GM19455 (cell line): ENCODE measurements around the gene ARHGAP12.
"Not testable (repeated sequence)": the region's sequence is repeated elsewhere in the genome, so short reads cannot be mapped to it uniquely, and the experiment has no call there.

ENCODE experiments used
- ATAC-seq: cut with Tn5 transposase; IDR thresholded peaks from one replicate; pipeline ENCODE4 v1.9.1; 2021; ENCODE audit not compliant: unreplicated experiment

Gene ARHGAP12

DNA sequence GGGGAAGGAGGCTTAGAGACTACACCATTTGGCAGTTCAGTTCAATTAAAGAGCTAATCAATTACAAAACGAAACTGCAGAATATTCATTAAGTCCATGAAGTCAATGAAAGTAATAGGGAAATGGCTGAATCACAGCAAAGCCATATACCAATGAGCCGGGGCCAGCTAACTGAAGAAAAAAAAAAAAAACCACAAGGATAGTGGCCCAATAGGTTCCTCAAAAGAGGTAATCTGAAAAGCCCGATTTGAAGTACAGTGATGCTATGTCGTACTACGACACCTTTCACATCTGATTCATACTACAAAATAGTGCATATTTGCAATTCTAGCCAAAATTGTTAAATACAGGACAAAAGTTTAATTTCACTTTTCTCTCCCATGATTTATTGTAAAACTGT, 2.5 kb downstream of the ARHGAP12 start:
- ATAC-seq, result no peak

DNA sequence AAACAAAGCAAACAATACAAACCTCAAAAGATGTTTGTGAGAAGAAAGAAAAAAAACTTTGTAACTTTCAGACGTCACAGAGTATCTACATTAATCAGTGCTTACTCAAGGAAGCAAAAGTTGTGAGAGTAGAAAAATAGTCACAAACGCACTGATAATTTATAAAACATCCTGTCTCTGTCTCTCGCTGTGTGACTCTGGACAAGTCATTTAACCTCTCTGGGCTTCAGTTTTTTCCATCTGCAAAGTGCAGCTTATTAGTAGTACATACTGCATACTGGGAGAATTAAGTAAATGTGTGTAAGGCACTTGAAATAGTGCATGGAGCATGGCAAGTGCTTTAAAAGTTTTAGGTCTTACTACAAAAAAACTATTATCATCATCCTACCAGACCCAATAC, 3.8 kb downstream of the ARHGAP12 start:
- ATAC-seq, result no peak

DNA sequence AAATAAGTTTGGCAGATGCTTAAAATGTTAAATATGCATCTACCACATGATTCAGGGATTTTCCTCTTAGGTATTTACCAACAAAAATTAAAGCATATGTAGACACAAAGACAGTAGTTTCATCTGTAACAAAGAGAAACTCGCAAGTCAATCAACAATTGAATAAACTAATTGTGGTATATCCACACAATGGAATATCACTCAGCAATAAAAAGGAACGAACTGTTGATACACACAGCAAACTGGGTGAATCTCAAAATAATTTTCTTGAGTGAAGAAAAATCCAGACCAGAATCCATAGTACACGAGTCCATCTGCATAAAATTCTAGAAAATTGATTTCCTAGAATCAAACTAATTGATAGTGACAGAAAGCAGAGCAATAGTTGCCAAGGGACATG, 5.2 kb downstream of the ARHGAP12 start:
- ATAC-seq, result no peak

DNA sequence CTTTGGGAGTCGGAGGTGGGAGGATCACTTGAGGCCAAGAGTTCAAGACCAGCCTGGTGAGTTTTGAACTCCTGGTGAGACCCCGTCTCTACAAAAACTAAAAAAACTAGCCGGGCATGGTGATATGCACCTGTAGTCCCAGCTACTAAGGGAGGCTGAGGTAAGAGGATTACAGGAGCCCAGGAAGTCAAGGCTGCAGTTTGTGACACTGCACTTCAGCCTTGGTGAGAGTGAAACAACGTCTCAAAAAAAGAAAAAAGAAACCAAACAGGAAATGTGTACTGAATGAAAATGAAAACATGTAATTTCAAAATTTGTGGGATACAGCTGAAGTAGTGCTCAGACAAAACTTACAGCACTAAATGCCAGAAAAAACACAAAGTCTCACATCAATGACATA, 7.6 kb downstream of the ARHGAP12 start:
- peak; percentile 74 for ATAC-seq

DNA sequence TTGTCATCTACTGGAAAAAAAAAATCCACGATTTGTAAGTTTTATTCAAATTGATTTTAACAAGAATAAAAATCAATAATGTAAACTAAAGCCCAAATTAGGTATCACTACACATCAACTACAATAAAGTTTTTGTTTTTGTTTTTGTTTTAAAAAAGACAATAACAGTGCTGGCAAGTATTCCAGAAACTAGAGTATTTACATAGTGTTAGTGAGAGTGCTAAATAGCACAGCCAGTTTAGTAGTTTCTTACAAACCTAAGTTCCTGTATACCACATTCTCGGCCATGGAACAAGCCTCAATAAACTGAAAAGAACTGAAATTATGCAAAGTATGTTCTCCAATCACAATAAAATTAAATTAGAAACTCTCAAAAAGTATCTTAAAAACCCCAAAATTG, 8.1 kb downstream of the ARHGAP12 start:
- ATAC-seq, result peak; percentile 47

DNA sequence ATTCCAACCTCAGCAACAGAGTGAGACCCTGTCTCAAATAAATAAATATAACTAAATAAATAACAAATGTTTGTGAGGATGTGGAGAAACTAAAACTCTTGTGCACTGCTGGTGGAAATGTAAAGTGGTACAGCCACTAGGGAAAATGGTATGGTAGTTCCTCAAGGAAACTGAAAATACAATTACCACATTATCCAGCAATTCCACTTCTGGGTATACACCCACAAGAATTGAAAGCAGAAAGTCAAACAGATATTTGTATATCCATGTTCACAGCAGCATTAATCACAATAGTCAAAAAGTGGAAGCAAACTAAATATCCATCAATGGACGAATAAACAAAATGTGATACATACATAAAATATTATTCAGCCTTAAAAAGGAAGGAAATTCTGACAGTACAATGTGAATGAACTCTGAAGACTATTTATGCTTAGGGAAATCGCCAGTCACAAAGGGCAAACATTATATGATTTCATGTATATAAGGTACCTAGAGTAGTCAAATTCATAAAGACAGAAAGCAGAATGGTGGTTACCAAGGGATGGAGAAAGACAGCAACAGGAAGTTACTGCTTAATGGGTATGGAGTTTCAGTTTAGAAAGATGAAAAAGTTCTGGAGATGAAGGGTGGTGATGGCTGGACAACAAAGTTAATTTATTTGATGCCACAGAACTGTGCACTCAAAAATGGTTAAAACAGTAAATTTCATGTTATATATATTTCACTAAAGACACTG, 9.8 kb downstream of the ARHGAP12 start:
- ATAC-seq, result no peak

DNA sequence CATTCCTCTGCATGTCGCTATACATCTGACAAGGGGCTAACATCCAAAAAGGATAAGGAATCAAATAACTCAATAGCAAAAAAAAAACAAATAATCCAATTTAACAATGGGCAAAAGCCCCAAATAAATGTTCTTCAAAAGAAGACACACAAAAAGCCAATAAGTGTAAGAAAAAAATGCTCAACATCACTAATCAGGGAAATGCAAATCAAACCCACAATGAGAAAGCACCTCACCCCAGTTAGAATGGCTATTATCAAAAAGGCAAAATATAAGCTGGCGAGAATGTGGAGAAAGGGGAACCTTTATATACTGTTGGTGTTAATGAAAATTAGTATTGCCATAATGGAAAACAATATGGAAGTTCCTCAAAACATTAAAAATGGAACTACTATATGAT, 14.3 kb downstream of the ARHGAP12 start:
- ATAC-seq, result no peak

DNA sequence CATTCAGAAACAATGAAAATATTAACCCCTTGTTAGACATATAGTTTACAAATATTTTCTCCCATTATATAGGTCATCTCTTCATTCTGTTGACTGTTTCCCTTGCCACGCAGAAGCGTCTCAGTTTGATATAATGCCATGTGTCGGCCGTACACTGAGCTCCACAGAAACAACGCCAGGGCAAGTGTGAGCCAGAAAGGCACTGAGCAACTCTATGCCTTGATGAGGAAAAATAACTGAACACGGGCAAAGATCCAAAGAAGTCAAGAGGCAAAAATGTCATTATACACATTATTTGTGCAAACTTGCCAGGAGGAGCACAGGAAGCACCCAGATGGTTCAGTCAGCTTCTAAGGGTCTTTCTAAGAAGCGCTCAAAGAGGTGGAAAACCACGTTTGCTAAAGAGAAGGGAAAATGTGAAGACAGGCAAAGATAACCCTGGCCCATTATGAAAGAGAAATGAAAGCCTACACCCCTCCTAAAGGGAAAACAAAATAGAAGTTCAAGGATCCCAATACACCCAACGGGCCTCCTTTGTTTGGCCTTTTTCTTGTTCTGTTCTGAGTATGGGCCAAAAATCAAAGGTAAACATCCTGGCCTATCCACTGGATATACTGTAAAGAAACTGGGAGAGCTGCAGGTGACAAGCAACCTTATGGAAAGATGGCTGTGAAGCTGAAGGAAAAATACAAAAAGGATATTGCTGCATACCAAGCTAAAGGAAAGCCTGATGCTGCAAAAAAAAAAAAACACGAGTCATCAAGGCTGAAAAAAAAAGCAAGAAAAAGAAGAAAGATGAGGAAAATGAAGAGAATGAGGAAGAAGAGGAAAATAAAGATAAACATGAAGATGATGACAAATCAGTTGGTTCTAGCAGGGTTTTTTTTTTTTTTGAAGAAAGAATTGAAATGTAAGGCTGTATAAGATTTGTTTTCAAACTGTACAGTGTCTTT, 15.5 kb downstream of the ARHGAP12 start:
- ATAC-seq, result no peak

DNA sequence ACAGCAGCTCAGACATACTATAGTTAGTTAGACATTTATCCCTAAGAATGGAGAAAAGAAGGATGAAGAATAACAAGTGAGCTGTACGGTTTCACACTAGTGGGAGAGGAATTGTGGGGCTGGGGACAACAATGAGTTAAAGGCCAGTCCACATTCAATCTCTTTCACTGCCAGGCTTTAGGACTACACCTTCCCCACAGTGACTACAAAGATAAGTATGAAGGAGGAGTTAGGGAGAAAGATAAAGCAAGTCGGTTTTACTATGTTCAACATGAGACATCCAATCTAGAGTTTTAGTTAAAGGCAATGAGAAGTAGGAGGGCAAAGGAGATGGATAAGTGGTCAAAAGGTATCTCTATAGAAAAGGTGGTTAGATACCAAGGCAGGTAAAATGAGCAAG, 16.3 kb downstream of the ARHGAP12 start:
- no peak for ATAC-seq

DNA sequence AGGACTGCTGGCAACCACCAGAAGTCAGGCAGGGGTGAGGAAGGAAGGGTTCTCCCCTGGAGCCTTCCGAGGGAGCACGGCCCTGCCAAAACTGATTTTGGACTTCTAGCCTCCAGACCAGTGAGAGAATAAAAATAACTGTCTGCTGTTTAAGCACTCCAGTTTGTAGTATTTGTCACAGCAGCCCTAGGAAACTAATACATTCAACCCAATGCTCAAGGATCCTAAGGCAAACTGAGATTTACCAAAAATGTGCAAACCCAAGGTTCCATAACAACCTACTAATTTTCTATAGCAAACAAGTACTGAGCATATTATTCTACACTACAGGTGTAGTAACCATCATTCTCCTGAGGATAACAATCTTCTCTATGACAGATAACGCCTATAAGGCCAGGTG, 18.6 kb downstream of the ARHGAP12 start:
- ATAC-seq, result no peak

DNA sequence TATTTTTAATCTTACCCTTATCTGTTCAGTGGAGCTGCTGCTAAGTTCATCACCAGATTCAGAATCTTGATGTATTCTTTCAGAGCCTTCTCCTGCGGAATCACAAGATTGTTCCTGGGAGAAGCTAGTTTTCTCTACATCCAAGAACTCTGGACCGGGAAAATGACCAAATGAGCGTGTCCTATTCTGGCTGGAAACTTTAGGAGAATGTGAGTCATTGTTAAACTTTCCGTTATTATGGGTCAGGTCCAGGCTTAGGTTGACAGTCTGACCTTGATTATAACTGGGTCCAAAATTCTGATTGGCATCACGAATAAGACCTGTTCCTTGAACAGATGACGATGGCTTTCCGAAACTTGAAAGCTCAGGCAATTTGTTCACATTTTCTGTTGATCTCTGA, 20.5 kb downstream of the ARHGAP12 start:
- ATAC-seq, result no peak

DNA sequence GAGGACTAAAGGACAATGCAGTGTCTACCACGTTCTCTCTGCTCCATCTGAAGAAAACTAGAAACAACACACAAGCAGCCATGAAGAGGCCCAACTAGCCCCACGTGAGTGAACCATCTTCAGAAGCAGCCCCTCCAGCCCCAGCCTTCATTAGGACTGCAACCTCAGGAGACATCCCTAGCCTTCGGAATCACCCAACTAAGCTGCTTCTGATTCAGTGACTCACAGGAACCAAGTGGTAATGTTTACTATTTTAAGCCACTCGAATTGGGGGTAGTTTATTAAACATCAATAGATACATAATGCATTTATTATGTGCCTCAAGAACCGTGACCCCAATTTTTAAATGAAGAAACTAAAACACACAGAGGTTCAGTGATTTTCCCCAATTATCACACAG, 22.6 kb downstream of the ARHGAP12 start:
- ATAC-seq, result no peak

DNA sequence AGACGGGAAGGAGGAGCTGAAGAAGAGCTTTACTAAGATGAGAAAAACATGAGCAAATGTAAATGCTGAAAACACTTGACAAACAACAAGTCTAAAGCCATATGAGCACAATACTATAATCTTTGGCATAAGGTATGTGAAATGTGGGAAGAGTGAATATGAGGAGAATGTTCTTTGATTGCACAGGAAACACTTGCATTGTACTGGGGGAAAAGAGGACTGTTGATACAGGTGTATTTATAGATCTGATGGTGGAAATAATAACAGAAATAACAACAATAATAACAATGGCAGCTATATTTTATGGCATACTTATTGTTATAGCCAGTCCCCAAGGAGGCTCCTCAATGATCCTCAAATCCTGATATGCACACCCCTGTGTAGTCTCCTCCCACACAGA, 23.0 kb downstream of the ARHGAP12 start:
- ATAC-seq, result no peak

DNA sequence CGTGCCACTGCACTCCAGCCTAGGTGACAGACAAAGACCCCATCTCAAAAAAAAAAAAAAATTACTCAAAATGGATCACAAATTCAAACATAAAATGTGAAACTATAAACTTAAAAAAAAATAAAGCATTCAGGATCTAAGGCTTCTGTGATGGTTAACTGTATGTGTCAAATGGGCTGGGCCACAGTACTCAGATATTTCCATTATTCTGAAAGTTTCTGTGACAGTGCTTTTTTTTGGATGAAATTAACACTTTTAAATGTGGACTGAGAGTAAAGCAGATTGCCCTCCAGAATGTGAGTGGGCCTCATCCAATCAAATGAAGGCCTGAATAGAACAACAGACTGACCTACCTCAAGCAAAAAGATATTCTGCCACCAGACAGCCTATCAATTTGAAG, 26.0 kb downstream of the ARHGAP12 start:
- no peak for ATAC-seq

DNA sequence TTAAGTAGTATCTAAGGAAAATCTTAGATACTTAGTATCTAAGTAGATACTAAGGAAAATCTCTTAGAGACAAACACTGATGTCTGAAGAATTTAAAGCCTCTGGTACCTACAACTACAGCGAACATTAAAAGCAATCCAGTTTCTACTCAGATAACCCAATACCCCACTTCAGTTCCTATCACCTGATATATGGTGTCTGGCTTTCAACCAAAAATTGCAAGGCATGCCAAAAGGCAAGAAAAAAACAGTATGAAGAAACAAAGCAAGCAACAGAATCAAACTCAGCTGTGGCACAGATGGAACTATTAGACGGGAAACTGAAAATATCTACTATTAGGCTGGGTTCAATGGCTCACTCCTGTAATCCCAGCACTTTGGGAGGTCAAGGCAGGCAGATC, 31.1 kb downstream of the ARHGAP12 start:
- ATAC-seq, result no peak

DNA sequence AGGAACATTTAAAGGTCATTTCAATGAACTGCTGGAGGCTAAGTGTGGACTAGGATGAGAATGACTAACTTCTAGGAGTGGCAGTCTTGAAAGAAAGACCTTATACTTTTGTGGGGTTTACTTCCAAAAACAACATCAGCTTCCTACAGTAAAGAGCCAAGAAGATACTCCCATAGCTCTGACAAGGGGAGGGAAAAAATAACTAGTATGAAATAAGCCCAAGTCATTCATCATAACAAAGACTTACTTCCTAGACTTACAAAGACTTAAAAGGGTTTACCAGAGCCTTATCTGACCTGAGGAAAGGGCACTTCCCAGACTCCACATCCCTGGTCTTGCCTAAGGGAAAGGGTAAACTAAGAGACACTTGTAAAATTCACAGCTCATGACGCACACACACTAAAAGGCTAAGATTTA, 31.7 kb downstream of the ARHGAP12 start:
- ATAC-seq, result no peak

DNA sequence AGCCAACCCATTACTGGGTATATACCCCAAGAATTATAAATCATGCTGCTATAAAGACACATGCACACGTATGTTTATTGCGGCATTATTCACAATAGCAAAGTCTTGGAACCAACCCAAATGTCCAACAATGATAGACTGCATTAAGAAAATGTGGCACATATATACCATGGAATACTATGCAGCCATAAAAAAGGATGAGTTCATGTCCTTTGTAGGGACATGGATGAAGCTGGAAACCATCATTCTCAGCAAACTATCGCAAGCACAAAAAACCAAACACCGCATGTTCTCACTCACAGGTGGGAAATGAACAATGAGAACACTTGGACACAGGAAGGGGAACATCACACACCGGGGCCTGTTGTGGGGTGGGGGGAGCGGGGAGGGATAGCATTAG, 32.9 kb downstream of the ARHGAP12 start:
- ATAC-seq, result not testable (repeated sequence)

DNA sequence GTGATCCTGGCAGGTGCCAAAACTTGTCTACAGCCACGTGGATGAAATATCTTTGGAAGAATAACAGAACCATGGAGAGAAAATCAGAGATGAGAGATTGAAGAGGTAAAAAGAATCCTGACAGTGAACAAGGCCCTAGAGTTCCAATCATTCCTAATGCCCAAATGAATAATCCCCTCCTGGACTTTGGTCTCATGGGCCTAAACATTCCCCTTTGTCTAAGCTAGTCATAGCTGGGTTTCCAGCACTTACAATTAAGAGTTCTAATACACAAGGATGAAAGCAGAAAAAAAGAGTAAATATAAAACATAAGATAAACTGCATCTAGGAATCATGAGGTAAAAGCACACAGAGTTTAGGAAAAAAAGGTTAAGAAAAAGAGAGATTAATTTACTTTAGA, 40.2 kb downstream of the ARHGAP12 start:
- no peak for ATAC-seq

DNA sequence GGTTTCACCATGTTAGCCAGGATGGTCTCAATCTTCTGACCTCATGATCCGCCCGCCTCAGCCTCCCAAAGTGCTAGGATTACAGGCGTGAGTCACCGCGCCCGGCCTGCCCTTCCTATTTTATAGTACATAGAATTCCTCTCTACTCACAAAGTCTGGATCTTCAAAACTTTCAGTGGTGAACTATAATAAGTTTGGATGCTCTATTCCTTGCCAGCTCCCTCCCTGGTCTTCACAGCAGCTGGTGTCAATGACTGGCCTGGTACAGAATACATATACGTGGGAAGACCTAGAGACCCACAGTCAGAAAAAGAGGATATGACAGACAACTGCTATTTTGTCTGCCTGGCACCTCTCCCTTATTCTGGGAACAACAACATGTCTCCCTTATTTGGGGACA, 40.8 kb downstream of the ARHGAP12 start:
- no peak for ATAC-seq

DNA sequence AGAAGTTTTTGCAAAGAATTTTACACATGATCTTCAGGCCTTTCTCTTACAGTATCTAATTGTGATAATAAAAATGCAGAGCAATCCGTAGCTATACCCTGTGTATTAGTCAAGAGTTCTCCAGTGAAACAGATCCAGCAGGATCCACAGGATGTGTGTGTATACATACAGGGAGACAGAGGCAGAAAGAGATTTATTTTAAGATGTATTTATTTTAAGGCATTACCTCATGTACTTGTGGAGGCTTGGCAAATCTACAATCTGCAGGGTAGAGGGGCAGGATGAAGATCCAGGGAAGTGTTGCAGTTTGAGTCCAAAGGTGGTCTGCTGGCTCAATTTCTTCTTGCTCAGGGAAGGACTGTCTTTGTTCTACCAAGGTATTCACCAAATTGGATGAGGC, 41.7 kb downstream of the ARHGAP12 start:
- no peak for ATAC-seq

DNA sequence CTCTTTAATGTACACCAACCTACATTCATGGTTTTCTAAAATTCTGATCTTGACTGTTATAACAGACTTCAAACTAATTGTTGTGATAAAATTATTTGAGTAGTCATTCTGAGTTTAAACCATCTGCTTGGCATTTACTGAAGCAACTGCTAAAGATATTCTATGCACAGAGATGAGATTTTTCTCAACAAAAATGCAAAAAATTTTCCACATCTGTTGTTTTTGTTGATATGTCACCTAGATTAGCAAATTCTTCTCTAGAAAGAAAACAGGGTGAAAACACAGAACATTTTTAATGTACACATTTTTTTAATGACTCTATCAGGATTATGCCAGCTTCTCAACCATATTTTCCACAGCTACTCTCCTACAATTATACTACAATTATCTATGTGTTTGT, 42.7 kb downstream of the ARHGAP12 start:
- no peak for ATAC-seq

DNA sequence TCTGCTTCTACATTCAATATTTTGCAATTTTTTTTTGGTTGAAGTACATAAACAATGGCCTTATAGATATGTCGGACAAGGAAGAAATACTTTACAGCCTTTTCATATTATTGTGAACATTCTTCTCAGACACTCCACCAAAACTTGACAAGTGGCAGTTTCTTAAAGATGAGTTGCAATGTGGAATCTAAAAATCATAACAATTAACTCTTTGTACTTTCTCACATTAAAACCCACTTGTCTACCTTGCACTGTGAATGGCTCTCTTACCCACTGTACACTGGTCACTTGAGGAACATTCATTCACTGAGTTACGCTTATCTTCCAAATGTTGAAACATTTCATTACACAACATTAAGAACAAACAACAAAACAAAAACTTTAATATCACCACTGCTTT, 44.2 kb downstream of the ARHGAP12 start:
- ATAC-seq, result no peak
